Measurements from ENCODE around the gene POLN.

POLN gene

GRCh38 chr4:2280531-2281300 is 38.8 kb upstream of the POLN start:
- TF ChIP-seq FOXP2 (optimal IDR thresholded peaks at IDR 0.05; ENCODE audit: borderline replicate concordance, extremely low read depth, extremely low read length, insufficient read depth): no peak
- no peak for TF ChIP-seq REST (IDR thresholded peaks at IDR 0.05; ENCODE audit: insufficient read depth in 1 of 2, low read depth in 2 of 2, low read length in 2 of 2)
- TF ChIP-seq TAF1 (IDR thresholded peaks at IDR 0.05; ENCODE audit: borderline replicate concordance, insufficient read depth, low read length): no peak
- no peak for TF ChIP-seq SIN3A (IDR thresholded peaks at IDR 0.05; ENCODE audit: borderline replicate concordance, insufficient read depth, low read length)
- TF ChIP-seq POLR2AphosphoS5 (IDR thresholded peaks at IDR 0.05; ENCODE audit: low read depth, low read length): no peak

GRCh38 chr4:2277956-2278355 is 36.0 kb upstream of the POLN start:
- TF ChIP-seq TAF1 (IDR thresholded peaks at IDR 0.05; ENCODE audit: borderline replicate concordance, insufficient read depth, low read length) (no peak), FOXP2 (optimal IDR thresholded peaks at IDR 0.05; ENCODE audit: borderline replicate concordance, extremely low read depth, extremely low read length, insufficient read depth) (no peak), REST (IDR thresholded peaks at IDR 0.05; ENCODE audit: insufficient read depth in 1 of 2, low read depth in 2 of 2, low read length in 2 of 2) (no peak), POLR2AphosphoS5 (IDR thresholded peaks at IDR 0.05; ENCODE audit: low read depth, low read length) (no peak), SIN3A (IDR thresholded peaks at IDR 0.05; ENCODE audit: borderline replicate concordance, insufficient read depth, low read length) (no peak)

- no peak for TF ChIP-seq REST (IDR thresholded peaks at IDR 0.05; ENCODE audit: insufficient read depth in 1 of 2, low read depth in 2 of 2, low read length in 2 of 2)
- TF ChIP-seq SIN3A (IDR thresholded peaks at IDR 0.05; ENCODE audit: borderline replicate concordance, insufficient read depth, low read length): no peak
- TF ChIP-seq TAF1 (IDR thresholded peaks at IDR 0.05; ENCODE audit: borderline replicate concordance, insufficient read depth, low read length): no peak
- no peak for TF ChIP-seq POLR2AphosphoS5 (IDR thresholded peaks at IDR 0.05; ENCODE audit: low read depth, low read length)
- no peak for TF ChIP-seq FOXP2 (optimal IDR thresholded peaks at IDR 0.05; ENCODE audit: borderline replicate concordance, extremely low read depth, extremely low read length, insufficient read depth)
Measured at GRCh38 chr4:2276581-2277325, 34.8 kb upstream of the POLN start.

- TF ChIP-seq REST (IDR thresholded peaks at IDR 0.05; ENCODE audit: insufficient read depth in 1 of 2, low read depth in 2 of 2, low read length in 2 of 2): no peak
- no peak for TF ChIP-seq POLR2AphosphoS5 (IDR thresholded peaks at IDR 0.05; ENCODE audit: low read depth, low read length)
- no peak for TF ChIP-seq TAF1 (IDR thresholded peaks at IDR 0.05; ENCODE audit: borderline replicate concordance, insufficient read depth, low read length)
- no peak for TF ChIP-seq FOXP2 (optimal IDR thresholded peaks at IDR 0.05; ENCODE audit: borderline replicate concordance, extremely low read depth, extremely low read length, insufficient read depth)
- TF ChIP-seq SIN3A (IDR thresholded peaks at IDR 0.05; ENCODE audit: borderline replicate concordance, insufficient read depth, low read length): no peak
Measured at GRCh38 chr4:2275546-2276251, 33.8 kb upstream of the POLN start.
